ENCODE results near the gene NANOS1.

- TF ChIP-seq EZH2 (IDR thresholded peaks at IDR 0.05; ENCODE audit: insufficient read depth, poor library complexity, severe bottlenecking) (no peak), EZH2phosphoT487 (IDR thresholded peaks at IDR 0.05; ENCODE audit: insufficient read depth, low read depth) (no peak)
These were observed 44.1 kb downstream of the NANOS1 start for GRCh38 chr10:119073584-119073983.

Data from GM23248 (cell line).